Activated CD8-positive, alpha-beta memory T cell treated with anti-CD3 and anti-CD28 coated beads, Interleukin-2, amount 50 U/mL, for 1 hour (primary cell): ENCODE measurements around the gene UHRF2.
"Not testable (repeated sequence)": the region's sequence is repeated elsewhere in the genome, so short reads cannot be mapped to it uniquely, and the experiment has no call there.

Source experiments
- DNase-seq: peaks from one replicate; pipeline ENCODE4 v3.0.0-alpha.2; 2020; ENCODE audit errors: extremely low read depth

The UHRF2 gene

GRCh38 chr9:6412487-6413364, at the start of gene UHRF2:
Gene UHRF2 (plus strand): TSS chr9:6413199. CDS start chr9:6413491, 292 bp downstream.
- DNase-seq = peak; percentile 98

DNA sequence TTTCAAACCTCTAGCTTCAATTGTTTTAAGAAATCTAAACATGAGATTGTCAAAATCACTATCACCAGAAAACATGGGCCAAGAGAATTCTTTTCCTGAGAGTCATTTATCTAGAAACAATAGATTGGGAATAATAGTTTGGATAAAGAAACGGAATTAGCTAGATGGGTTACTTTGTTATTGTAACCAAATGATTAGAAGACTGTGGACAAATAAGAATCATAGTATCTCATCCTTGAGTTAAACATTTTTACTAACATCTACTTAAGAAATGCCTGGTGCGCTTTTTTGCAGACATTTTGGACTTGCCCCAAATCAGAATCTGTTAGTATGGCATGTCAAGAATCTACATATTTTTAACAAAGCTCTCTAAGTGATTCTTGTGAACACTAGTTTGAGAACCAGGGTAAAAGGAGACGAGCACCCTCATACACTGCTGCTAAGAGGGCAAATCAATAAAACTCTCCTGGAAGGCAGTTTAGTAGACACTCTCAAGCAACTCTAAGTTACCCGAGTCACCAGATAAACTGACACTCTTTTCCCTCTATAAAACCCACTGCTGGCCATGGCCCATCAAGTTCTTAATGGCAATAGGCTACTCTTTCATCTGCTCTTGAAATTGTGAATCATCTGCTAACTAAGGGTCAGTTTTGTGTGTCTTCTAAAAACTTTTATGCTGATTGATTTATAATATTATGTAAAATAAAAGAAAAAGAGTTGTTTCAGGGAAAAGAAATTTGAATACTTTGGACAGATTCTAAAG, 45.7 kb upstream of the UHRF2 start:
- no peak for DNase-seq

- DNase-seq = no peak
Observed at GRCh38 chr9:6368831-6369230, 44.2 kb upstream of the UHRF2 start.

GRCh38 chr9:6381477-6382012, 31.5 kb upstream of the UHRF2 start:
- DNase-seq = not testable (repeated sequence)

DNA sequence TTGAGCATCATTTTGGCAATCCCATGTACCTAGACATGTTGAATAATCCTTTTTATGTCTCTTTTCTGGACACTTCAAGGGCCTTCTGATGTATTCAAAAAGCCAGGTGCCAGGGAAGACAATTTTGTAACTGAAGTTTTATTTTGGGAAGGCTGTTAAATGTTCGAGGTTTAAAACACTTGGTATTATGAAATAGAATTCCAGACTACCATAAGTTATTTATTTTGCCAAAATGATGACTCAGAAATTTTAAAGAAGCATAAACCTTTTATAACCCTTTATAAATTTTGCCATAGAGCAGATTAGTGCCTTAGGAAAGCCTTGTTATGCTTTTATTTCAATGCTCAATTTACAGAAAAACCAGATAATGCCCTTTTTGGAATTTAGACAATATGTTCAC, 30.3 kb upstream of the UHRF2 start:
- DNase-seq = no peak

GRCh38 chr9:6383551-6384225, 29.3 kb upstream of the UHRF2 start:
- DNase-seq = no peak

DNA sequence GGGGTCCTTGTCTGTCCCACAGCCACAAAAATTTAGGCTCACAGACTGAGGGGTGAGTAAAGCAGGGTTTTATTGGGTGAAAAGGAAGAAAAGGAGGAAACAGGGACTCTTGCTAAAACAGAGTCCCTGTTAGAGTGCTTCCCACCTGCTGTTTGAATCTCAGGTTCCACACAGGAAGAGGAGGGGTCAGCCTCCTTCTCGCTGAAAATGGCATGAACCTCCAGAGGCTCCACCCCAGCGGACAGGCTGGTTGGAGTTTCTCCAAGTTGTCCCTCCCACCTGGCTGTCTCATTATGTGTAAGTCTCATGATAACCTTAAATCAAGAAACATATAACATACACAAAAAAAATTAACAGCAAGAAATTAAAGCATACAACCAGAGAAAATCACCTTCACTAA, 28.3 kb upstream of the UHRF2 start:
- no peak for DNase-seq

DNA sequence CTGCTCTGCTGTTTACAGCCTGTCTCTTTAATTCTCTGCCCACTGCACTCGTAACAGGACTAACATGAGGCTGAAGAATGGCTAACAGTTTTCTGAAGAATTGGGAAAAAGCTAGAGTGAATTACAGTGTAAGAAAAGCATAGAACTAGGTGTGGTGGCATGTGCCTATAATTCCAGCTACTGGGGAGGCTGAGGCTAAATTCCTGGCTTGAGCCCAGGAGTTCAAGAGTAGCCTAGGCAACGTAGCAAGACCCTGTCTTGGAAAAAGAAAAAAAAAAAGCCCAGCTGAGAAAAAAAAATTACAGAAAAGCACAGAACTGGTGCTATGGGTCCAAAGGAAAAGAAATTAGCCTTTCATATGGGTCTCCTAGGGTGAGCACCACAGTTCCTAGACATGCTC, 13.9 kb upstream of the UHRF2 start:
- DNase-seq = no peak

GRCh38 chr9:6405371-6405770, 7.6 kb upstream of the UHRF2 start:
- no peak for DNase-seq

- DNase-seq = no peak
Observed at GRCh38 chr9:6407778-6408177, 5.2 kb upstream of the UHRF2 start.

DNA sequence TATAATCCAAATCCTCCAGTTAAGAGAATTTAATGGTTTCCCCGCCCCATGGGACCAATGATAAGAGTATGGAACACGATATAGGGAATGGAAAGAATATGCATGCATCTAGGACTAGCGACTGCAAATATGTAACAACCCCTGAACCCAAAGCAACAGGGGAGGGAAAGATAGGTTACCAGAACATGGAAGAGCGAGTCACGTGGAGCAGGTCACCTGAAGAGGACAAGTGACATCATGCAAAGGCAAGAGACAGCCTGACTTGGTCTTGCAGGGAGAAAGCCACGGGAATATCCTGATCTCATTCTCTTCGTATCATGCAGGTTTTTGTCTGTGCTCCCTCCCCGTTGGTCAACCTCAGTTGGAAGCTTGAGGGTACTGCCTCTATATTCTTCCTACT, 4.7 kb upstream of the UHRF2 start:
- DNase-seq = no peak

- no peak for DNase-seq
Observed at GRCh38 chr9:6409811-6410210, 3.2 kb upstream of the UHRF2 start.

GRCh38 chr9:6410633-6411032, 2.4 kb upstream of the UHRF2 start:
- DNase-seq = no peak

GRCh38 chr9:6413365-6414246, 607 bp downstream of the UHRF2 start:
- DNase-seq = no peak

DNA sequence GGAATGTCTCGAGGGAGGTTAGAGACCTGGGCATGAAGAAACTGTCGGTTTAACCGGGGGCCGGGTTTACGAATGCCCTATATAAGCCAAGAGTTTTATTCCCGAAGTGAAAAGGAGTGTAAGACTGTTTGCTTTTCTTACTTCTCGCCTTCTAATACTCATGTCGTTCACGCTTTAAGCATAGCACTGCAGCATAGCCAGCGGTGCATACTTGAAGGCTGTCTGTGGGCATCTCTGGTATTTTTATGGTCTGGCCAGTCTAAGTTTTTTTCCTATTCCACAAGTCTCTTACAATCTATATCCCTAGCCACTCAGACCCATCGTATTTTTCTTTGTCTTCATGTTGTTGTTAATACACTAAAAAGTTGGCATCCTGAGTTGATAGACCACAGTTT, 1.2 kb downstream of the UHRF2 start:
- DNase-seq = no peak

DNA sequence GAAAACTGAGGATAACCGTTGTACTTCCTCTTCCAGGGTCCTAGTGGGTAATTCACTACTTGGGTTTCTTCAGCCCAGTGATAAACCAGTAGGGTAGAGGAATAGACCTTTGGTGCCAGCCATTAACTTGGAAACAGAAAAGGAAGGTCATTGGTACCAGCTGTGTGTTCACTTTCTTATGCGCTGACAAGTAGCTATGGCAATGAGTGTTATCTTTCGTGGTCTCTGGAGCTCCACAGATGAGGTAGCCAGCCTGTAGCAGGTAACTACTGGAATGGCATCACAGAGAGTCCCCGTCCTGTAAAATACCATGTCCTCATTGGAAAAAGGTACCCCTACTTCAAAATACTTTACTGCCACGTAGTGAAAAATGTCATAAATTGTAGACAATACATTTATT, 2.3 kb downstream of the UHRF2 start:
- no peak for DNase-seq

DNA sequence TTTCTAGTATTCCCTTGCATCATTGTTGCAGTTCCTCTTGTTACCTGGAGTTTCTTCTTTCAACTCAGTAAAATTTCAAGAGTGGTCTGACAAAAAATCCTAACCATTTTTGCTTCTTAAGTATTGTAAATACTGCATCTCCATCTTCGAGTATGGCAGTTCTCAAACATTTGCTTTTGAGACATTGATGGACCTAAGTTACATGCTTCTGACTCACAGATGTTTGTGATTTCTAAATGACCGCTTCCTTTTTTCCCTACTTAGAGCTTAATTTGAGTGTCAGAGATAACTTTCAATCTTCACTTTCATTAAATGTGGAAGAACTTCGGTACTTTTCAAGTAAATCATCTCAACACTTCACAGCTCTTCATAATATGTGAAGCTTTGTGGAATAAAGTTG, 4.2 kb downstream of the UHRF2 start:
- no peak for DNase-seq

- no peak for DNase-seq
Observed at GRCh38 chr9:6418764-6419163, 5.8 kb downstream of the UHRF2 start.

DNA sequence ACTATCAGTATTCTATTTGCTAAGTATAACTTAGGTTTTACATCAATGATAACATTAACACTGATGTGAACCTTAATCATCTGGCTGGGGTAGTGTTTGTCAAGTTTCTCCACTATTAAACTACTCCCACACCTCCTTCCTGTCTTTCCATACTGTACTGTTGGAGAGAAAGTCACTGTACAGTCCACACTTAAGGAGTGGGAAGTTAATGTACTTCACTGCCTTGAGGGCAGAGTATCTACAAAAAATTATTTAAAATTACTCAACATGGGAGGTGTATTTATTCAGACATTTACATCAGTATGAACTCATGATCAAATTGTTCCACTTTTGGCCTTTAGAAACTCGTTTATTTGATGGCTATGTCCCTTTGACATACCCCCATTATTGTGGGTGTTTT, 11.9 kb downstream of the UHRF2 start:
- no peak for DNase-seq

GRCh38 chr9:6426117-6426516, 13.1 kb downstream of the UHRF2 start:
- DNase-seq = no peak
